HT-29 (cell line): ENCODE measurements around the gene RIN3. TPM values are rescaled to one million over a fixed set of nuclear protein-coding genes. Genes with fewer than 3 reads are reported as not detected.

Experiments
- DNase-seq: peaks from one replicate; pipeline ENCODE4 v3.0.0-alpha.2; 2015; ENCODE audit warnings: low spot score
- total RNA-seq: library from RNA; depleted of rRNA; stranded (reverse); fragments of >200 nt; shearing (Covaris generic); gene quantifications from 2 replicates; pipeline ENCODE4 v1.2.3, GENCODE V29; 2014

RIN3 gene
- total RNA-seq, 1 experiment from 2014 or later: not detected

DNA sequence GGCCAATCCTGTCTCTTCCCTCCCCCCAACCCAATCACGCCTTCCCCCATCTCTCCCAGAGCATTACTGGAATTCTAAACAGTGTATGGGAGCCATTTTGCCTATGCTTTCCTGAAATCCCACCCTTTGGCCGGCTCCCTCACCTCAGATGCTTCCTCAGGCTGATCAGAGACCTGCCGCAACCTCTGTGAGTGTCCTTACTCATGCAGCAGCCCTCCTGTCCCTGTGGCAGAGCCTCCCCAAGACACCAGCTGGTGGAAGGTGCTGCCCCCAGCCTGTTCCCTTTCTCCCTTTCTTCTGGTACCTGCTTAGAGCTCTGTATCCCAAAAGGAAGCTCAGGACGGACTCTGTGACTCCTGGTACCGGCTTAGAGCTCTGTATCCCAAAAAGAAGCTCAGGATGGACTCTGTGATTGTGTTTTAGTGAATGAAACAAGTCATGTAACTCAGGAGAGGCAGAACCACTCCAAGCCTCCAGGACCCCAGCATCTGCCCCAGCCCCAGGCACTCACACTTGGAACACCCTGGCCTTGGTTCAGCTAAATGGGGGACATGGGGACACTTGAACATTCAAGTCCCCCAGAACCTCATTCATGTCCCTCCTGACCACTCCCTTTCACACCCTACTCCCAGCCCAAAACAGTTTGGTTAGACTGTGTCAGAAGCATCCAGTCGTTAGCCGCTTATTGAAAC lies 29.3 kb upstream of the RIN3 start:
- DNase-seq: no peak

GRCh38 chr14:92486881-92487280 lies 26.7 kb upstream of the RIN3 start:
- DNase-seq: no peak

GRCh38 chr14:92487513-92488133 lies 26.0 kb upstream of the RIN3 start:
- DNase-seq: no peak

- DNase-seq: no peak
Measured at GRCh38 chr14:92489394-92490238, 24.0 kb upstream of the RIN3 start.

DNA sequence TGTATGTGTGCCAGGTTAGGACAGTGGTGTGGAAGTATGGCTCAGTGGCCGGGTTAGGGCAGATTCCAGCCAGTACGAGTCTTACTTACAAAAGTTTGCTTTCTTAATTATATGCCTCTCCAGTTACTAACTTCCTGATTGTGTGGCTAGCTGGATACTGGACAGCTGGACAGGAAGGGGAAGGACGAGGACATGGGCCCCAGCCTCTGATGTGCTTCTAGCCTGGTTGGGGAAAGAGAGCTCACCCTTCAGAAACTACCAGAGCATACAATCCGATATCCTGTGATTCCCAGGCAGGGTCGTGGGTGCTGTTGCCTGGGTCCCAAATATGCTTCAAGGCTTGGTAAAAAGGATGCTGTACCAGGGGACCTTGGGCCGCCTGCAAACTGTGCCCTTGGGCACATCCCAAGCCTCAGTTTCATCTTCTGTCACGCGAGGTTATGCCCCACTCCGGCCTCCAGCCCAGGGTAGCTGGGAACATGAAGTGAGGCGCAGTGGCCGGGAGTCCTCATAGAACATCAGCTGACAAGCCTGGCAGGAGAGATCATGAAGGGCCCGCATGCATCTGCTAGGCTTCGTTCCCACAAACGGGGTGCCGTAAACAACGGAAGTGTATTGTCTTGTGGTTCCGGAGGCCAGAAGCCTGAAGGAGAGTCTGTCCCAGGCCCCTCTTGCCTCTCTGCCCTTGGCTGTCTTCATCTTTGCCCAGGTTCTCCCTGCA lies 23.2 kb upstream of the RIN3 start:
- no peak for DNase-seq

DNA sequence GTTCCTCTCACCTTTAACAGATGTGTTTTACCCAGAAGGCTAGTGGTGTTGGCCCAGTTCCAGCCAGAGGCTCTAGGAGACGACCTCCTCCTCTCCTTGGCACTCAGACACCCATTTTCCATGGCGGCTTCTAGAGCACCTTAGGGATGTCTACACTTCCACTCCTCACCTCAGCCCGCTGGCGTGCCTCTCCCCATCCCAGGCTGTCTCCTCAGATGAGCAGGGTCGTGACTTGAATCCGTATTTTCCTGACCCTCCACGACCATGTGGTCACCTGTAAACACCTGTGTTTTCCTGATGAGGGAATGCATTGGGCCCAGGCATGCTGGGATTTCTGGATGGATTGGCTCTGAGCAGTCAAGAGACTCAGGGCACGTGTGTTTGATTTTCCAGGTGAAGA lies 21.8 kb upstream of the RIN3 start:
- no peak for DNase-seq

DNA sequence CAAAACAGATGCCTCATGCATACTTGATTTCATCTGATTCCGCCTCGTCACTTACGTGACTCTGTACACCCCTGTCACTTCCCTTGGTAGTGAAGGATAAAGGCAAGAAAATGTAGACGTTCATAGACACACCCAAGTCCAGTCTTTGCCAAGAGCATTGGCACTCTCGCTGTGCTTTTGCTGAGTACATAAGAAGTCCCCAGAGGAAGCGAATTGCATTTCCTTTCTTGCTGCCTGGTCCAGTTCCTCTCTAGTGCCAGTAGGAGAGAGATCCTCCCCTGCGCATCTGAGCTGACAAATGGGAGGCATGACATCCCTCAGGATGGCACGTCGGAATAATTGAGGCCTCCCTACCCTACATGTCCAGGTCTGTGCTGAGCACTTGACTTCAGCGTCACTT lies 21.3 kb upstream of the RIN3 start:
- no peak for DNase-seq

DNA sequence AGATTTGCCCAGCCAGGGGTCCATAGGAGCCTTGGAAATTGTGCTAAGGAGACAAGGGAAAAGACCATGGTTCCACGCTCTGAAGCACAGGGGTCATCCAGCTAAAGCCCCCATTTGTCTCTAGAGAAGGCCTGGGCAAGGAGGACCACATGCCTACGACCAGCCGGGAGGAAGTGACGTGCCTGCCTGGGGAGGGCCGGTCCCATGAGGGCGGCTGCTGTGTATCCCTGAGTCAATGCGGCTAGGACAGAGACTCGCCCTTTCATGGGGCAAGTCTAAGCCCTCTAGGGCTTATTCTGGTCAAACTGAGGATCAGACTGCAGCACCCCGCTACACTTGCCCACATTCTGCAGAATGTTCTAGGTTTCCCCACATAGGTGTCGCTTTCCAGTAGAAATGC lies 20.6 kb upstream of the RIN3 start:
- no peak for DNase-seq

DNA sequence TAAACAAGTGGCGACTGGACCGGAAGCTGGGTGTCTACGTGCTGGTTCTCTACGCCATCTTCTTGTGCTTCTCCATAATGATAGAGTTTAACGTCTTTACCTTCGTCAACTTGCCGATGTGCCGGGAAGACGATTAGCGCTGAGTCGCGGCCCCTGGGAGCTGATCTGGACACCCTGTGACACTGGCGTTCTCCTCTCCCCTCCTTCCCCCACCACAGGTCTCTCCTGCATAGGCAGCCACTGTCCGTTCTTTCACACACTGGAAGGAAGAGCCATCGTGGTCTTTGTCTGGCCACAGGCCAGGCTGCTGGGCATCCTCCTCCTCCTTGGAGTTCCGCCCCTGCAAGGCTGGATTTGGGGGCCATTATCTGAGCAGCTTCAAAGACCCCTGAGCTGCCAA lies 20.1 kb upstream of the RIN3 start:
- no peak for DNase-seq

DNA sequence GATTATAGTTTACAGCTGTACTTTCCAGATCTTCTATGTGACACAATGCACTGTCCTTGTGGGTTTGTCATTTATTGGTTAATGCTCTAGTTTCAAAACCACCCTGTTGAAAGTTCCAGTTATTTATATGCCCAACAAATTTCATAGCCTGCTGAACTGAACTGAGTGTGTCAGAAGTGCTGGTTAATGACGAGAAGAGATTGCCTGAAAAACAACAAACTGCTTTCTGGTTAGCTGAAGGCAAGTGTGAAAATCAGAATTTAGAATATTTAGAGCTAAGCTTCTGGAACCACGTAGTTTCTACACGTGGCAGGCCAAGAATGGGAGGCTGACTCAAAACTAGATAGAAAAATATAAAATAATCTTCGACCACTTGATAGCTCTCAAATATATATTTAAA lies 19.1 kb upstream of the RIN3 start:
- no peak for DNase-seq

DNA sequence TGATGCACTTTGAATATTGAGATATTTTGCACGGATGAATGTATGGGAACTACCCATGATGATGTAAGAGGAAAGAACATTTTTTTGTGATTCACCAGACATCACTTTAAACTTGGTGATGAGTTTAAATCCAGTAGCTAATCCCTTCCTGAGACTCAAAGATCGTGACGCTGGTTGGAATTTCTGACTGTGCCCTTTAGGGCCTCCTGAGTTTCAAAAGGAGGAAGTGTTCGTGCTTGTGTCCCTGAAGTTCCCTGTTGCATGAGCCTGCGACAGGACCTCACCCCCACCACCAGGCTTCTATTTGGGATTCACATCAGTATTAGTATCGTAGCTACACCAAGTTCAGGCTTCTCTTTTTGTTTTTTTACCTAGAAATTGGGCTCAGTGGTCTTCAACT lies 18.6 kb upstream of the RIN3 start:
- DNase-seq: no peak

DNA sequence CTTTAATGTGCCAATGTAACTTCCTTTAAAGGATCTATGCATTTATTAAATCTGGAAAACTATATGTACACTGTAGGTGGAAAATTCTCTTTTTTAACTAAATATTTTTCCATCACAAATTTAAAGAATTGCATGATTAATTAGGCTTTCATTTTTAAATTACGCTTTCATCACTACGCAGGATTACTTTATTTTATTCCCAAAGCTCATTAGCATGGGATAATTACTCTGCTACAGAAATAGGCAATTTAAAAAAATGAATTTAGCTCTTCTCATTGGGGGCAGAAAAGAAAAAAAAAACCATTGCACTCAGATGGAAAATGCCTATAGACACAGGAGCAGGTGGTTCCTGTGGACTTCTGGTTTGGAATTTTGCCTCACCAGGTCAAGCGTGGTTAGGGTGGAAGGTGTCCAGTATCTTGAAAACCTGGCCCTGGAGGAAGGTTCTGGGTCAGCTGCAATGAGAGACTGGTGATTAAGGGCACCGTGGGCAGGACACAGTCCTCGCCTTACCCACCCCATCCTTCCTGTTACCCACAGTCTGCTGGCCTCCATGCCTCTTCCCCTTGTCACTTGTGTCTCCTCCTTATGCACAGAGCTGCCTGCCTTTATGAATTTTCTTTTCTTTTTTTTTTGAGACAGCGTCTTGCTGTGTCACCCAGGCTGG lies 17.3 kb upstream of the RIN3 start:
- no peak for DNase-seq

- DNase-seq: no peak
Measured at GRCh38 chr14:92497391-92497790, 16.2 kb upstream of the RIN3 start.

GRCh38 chr14:92499234-92499633 lies 14.3 kb upstream of the RIN3 start:
- no peak for DNase-seq

DNA sequence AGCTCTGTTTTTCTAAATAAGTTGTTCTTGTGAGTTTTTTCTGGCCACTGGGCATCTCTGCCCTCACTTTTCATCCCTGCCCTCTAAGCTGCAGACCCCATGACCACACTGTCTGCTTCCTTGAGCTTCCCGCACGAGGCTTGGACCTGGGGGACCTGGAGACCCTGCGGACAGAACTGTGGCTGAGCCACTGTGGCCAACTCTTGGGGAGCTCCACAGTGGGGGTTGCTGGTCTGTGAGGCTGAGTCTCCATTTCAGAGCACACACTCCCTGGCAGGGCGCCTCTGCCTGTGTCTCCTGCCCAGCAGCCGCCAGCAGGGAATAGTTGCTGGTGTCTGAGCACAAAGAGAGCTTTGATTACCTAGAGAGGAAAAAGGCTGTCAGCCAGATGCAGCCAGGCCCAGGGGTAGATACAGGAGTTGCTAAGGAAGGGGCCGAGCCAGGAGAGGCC lies 13.1 kb upstream of the RIN3 start:
- no peak for DNase-seq

- DNase-seq: no peak
Measured at GRCh38 chr14:92501891-92502351, 11.7 kb upstream of the RIN3 start.

- no peak for DNase-seq
Measured at GRCh38 chr14:92502541-92503286, 10.9 kb upstream of the RIN3 start.

- DNase-seq: no peak
Measured at GRCh38 chr14:92503756-92504491, 9.7 kb upstream of the RIN3 start.

GRCh38 chr14:92505826-92506225 lies 7.8 kb upstream of the RIN3 start:
- no peak for DNase-seq

GRCh38 chr14:92506231-92506630 lies 7.3 kb upstream of the RIN3 start:
- DNase-seq: no peak
